NK-92 treated with Interleukin-12 subunit alpha and Interleukin-12 subunit beta, amount 100 ng/mL, for 24 hours (cell line): Measurements from ENCODE around the gene TMEM72.
A peak's percentile ranks its signal among the peaks of the same experiment; 100 is the strongest.
"Not testable (repeated sequence)": the region's sequence is repeated elsewhere in the genome, so short reads cannot be mapped to it uniquely, and the experiment has no call there.

Source experiments
- DNase-seq: peaks from one replicate; lab custom pipeline; 2025; lab: John Stamatoyannopoulos, UW

TMEM72 gene

GRCh38 chr10:44911081-44911540 is at the start of gene TMEM72:
Gene TMEM72 (plus strand): TSS chr10:44911337. CDS start chr10:44911513, 176 bp downstream.
- no peak for DNase-seq

- no peak for DNase-seq
These were observed 49.0 kb upstream of the TMEM72 start for GRCh38 chr10:44862006-44862751.

- no peak for DNase-seq
These were observed 48.2 kb upstream of the TMEM72 start for GRCh38 chr10:44862924-44863323.

- no peak for DNase-seq
These were observed 47.6 kb upstream of the TMEM72 start for GRCh38 chr10:44863344-44864047.

- DNase-seq, result no peak
These were observed 47.1 kb upstream of the TMEM72 start for GRCh38 chr10:44864051-44864450.

- DNase-seq, result peak; percentile 30
These were observed 46.4 kb upstream of the TMEM72 start for GRCh38 chr10:44864637-44865288.

GRCh38 chr10:44865289-44865671 is 45.9 kb upstream of the TMEM72 start:
- no peak for DNase-seq

GRCh38 chr10:44866367-44866766 is 44.8 kb upstream of the TMEM72 start:
- DNase-seq, result not testable (repeated sequence)

GRCh38 chr10:44870031-44870430 is 41.1 kb upstream of the TMEM72 start:
- DNase-seq, result no peak

- no peak for DNase-seq
These were observed 38.0 kb upstream of the TMEM72 start for GRCh38 chr10:44873160-44873559.

- DNase-seq, result no peak
These were observed 37.0 kb upstream of the TMEM72 start for GRCh38 chr10:44874166-44874565.

GRCh38 chr10:44878706-44879530 is 32.2 kb upstream of the TMEM72 start:
- DNase-seq, result no peak

GRCh38 chr10:44879531-44879899 is 31.6 kb upstream of the TMEM72 start:
- DNase-seq, result no peak

- DNase-seq, result no peak
These were observed 30.9 kb upstream of the TMEM72 start for GRCh38 chr10:44880090-44880715.

- no peak for DNase-seq
These were observed 29.5 kb upstream of the TMEM72 start for GRCh38 chr10:44881649-44882048.

- DNase-seq, result no peak
These were observed 28.9 kb upstream of the TMEM72 start for GRCh38 chr10:44882166-44882720.

GRCh38 chr10:44883593-44884331 is 27.4 kb upstream of the TMEM72 start:
- DNase-seq, result no peak

- DNase-seq, result no peak
These were observed 25.4 kb upstream of the TMEM72 start for GRCh38 chr10:44885710-44886109.

- DNase-seq, result no peak
These were observed 24.2 kb upstream of the TMEM72 start for GRCh38 chr10:44886966-44887365.

- DNase-seq, result no peak
These were observed 22.3 kb upstream of the TMEM72 start for GRCh38 chr10:44888886-44889285.

- no peak for DNase-seq
These were observed 21.3 kb upstream of the TMEM72 start for GRCh38 chr10:44889834-44890233.
